Activated naive CD4-positive, alpha-beta T cell treated with anti-CD3 and anti-CD28 coated beads, Interleukin-2, amount 50 U/mL, for 72 hours (primary cell): Measurements from ENCODE around the gene TRIM13. TPM values are rescaled to one million over a fixed set of nuclear protein-coding genes. Genes with fewer than 3 reads are reported as not detected.
A peak's percentile ranks its signal among the peaks of the same experiment; 100 is the strongest.
"Not testable (repeated sequence)": the region's sequence is repeated elsewhere in the genome, so short reads cannot be mapped to it uniquely, and the experiment has no call there.

Experiments
- ATAC-seq, 2 donors: fragments of 150-1000 bp; cut with Tn5 transposase; 2 replicates each; pipeline ENCODE4 v1.10.0; 2021; ENCODE audit warnings: mild to moderate bottlenecking in 2 of 2, moderate library complexity in 2 of 2
- DNase-seq, 2 donors: peaks; one replicate each; pipeline ENCODE4 v3.0.0; 2021 to 2022; ENCODE audit warnings: low spot score in 2 of 2
- H3K27ac Mint-ChIP-seq, 2 donors: one replicate each; pipeline ENCODE4 v1.8.0; 2022; ENCODE audit warnings: mild to moderate bottlenecking in 2 of 2, mixed read lengths in 2 of 2
- H3K36me3 Mint-ChIP-seq, 2 donors: one replicate each; pipeline ENCODE4 v1.8.0; 2022; ENCODE audit warnings: mixed read lengths in 2 of 2
- H3K9me3 Mint-ChIP-seq, 2 donors: one replicate each; pipeline ENCODE4 v1.8.0; 2022; ENCODE audit warnings: mixed read lengths in 2 of 2
- total RNA-seq, 2 donors: library from RNA; stranded (reverse); gene quantifications; one replicate each; pipeline ENCODE4 v1.2.3, GENCODE V29; 2022

The TRIM13 gene
- 10 to 100 TPM; 12.2 to 20.7 TPM for total RNA-seq

DNA sequence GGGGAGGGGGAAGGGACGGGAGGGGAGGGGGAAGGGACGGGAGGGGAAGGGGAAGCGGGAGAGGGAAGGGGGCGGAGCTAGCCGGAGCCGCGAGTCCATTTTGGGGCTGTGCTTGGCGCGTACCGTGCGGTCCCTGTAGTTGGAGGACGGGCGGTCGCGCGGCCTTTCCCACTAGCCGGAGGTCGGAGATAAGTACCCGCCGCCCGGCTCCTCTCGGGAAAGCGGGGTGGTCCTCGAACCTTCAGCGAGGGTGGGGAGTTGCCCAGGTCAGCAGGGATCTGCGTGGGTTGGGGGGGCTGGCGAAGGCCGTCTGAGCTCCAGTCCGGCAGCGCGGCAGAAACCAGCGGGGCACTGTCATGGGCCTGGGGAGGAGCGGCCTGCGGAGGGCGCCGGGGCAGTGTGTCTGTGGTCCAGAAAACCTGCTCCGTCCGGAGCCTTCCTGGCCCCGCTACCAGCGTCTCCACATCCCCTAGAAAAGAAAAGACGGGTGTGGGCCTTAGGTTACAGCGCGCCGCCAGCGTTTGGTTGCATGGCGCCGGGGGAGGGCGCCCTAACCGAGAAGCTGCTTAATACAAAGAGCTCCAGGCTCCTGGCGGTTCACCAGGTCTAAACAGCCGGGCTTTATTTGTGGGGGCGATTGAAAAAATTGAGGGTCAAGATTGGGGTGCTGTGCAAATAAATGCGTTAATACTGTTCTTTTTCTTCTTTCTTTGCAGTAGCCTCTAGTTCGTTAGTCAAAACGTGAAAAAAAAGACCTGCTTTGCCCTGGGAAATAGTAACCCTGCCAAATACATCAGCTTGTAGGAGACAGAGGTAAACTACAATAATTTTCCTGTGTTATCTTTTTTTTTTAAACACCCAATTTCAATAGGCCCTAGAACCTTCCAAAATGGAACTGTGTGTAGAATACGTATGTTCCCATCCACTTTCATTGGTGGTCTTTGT, at the start of gene TRIM13:
TRIM13 (plus strand) TSS at position 92 of the 945 bp plus-strand sequence. CDS start 14,899 bp downstream, outside the sequence.
- no peaks in the 10 kb centered on the region for H3K9me3 Mint-ChIP-seq
- peak within 1 kb of the TSS; percentile 84 to 87 for H3K27ac Mint-ChIP-seq
- peak; percentile 81 to 84 for ATAC-seq
- peak; percentile 78 to 85 for DNase-seq
- peaks cover 17 to 20% of the 10 kb centered on the region in 2 donors for H3K36me3 Mint-ChIP-seq

- H3K36me3 Mint-ChIP-seq: peaks cover 4 to 13% of the 10 kb centered on the region in 2 donors
- H3K27ac Mint-ChIP-seq, H3K9me3 Mint-ChIP-seq, DNase-seq, ATAC-seq: not testable (repeated sequence)
Observed at GRCh38 chr13:49948777-49949270, 48.0 kb upstream of the TRIM13 start.

GRCh38 chr13:49951754-49952535, 44.9 kb upstream of the TRIM13 start:
- Mint-ChIP-seq H3K36me3 (peaks cover 4 to 15% of the 10 kb centered on the region in 2 donors), H3K9me3 (peaks cover 5 to 10% of the 10 kb centered on the region in 2 donors), H3K27ac (no peak overlapping the region)
- no peak for ATAC-seq
- no peak for DNase-seq

DNA sequence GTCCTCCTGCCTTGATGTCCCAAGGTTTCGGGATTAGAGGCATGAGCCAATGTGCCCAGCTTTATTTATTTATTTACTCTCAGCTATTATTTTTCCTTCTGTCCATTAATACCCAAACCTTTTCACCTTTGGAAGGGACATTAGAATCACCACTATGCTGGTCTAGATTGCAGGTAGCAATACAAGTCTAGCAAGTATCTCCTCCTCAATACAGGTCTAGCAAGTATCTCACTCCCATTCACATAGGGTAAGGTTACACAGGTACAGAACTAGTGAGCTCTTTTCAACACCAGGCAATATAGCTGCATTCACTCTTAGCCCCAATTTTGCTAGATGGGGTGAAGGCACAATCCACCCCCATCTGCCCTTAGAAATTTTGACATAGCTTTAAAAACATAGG, 43.3 kb upstream of the TRIM13 start:
- ATAC-seq (no peak), DNase-seq (no peak)
- Mint-ChIP-seq H3K36me3 (peaks cover 0 to 12% of the 10 kb centered on the region in 2 donors), H3K27ac (no peak overlapping the region), H3K9me3 (peaks cover 7 to 10% of the 10 kb centered on the region in 2 donors)

DNA sequence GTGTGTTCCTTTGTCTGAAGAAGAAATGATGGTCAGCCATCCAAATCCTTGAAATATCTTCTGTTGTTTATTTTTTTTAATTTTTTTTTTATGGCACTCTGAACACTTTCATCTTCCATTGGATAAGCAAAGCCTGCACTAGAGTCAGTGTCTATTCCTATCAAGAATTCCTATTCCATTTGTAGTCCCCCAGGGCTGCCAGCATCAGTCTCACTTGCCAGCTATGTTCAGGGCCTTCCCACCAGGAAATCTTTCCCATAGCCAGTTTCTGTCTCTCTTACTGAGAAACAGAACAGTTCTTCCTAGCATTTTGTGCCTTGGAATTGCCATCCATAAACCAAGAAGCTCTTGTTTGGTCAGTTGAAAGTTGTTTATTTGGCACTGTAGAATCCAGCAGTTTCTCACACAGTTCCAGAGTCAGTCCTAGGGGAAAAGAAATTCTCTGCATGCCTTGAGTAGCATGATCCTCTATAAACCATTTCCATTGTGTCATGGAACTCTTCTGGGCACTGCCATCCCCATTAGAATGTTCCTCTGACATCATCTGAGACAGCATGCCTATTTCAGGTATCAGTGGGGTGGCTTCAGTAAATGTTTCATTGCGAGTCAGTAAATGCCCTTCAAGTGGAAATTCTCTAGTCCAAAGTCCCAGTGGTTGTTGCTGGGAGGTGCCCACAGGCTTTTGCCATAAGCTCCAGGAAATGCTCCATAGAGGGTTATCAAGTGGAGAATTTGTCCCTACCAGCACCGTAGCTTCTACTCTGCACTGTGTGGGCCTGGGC, 42.0 kb upstream of the TRIM13 start:
- peaks cover 0 to 5% of the 10 kb centered on the region in 2 donors for H3K36me3 Mint-ChIP-seq

DNA sequence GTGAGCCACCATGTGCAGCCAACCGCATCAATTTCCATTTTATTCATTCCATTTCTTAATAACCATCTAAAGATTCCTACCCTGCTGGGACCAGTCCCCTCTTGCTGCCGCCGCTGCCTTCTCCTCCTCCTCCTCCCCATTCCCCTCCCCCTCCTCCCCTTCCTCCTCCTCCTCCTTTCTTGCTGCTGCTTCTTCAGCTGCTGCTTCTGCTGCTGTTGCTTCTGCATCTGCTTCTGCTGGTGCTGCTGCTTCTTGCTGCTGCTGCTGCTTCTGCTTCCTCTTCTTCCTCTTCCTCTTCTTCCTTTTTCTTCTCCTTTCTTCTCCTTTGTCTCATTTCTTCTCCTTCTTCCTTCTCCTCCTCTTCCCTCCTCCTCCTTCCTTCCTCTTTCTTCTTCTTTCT, 40.7 kb upstream of the TRIM13 start:
- H3K36me3 Mint-ChIP-seq: peaks cover 0 to 10% of the 10 kb centered on the region in 2 donors
- H3K27ac Mint-ChIP-seq: no peak overlapping the region
- DNase-seq (no peak), ATAC-seq (no peak)
- peaks cover 5 to 7% of the 10 kb centered on the region in 2 donors for H3K9me3 Mint-ChIP-seq

More for the DNA sequence above, 42.0 kb upstream of the TRIM13 start:
- ATAC-seq (no peak), DNase-seq (no peak)
- Mint-ChIP-seq H3K9me3 (peaks cover 0 to 7% of the 10 kb centered on the region in 2 donors), H3K27ac (no peak overlapping the region)

- Mint-ChIP-seq H3K36me3 (peaks cover 0 to 10% of the 10 kb centered on the region in 2 donors), H3K9me3 (peaks cover 5 to 14% of the 10 kb centered on the region in 2 donors), H3K27ac (no peak overlapping the region)
- DNase-seq (no peak), ATAC-seq (no peak)
Observed at GRCh38 chr13:49958321-49958720, 38.5 kb upstream of the TRIM13 start.

- no peak for DNase-seq
- Mint-ChIP-seq H3K27ac (no peak overlapping the region), H3K9me3 (peaks cover 5 to 25% of the 10 kb centered on the region in 2 donors)
Observed at GRCh38 chr13:49967456-49967855, 29.4 kb upstream of the TRIM13 start.

DNA sequence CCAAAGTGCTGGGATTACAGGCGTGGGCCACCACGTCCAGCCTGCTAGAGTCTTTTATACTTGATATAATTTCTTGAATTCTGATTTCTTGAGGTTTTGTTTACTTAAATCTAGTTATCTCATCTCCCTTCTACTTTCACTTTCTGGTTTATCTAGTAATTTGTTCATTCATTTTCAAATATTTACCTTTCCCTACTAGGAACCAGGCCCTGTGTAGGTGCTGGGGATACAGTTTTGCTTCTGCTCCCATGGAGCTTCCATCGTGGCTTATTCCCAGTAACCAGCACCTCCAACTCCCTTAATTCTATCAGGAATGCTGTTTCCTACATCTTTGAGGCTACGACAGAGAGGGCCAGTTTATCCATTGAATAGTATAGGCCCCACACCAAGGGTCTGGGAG, 24.1 kb upstream of the TRIM13 start:
- ATAC-seq: no peak
- no peaks in the 10 kb centered on the region for H3K36me3 Mint-ChIP-seq
- no peak for DNase-seq
- H3K27ac Mint-ChIP-seq: no peak overlapping the region
- no peaks in the 10 kb centered on the region for H3K9me3 Mint-ChIP-seq

More at GRCh38 chr13:49967456-49967855, 29.4 kb upstream of the TRIM13 start:
- no peaks in the 10 kb centered on the region for H3K36me3 Mint-ChIP-seq
- ATAC-seq: no peak

DNA sequence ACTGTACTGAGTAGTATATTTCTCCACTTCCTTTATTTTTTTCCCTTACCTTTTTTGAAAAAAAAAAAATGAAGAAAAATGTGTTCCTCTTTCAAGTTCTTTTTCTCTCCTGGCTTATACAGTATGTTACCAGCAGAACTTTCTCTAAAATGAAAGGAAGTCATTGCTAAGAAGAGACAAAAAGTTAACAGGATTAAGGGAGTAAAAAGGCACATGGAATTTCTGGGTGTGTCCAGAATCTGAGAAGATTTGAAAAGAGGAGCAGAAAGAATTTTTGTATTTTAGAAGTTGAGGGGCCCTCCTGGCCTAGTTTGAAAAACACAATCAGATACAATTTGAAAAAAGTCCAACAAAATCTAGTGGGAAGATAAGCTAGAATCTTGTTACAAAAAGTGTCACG, 21.0 kb upstream of the TRIM13 start:
- Mint-ChIP-seq H3K9me3 (no peaks in the 10 kb centered on the region), H3K27ac (no peak overlapping the region), H3K36me3 (no peaks in the 10 kb centered on the region)
- DNase-seq (no peak), ATAC-seq (no peak)

DNA sequence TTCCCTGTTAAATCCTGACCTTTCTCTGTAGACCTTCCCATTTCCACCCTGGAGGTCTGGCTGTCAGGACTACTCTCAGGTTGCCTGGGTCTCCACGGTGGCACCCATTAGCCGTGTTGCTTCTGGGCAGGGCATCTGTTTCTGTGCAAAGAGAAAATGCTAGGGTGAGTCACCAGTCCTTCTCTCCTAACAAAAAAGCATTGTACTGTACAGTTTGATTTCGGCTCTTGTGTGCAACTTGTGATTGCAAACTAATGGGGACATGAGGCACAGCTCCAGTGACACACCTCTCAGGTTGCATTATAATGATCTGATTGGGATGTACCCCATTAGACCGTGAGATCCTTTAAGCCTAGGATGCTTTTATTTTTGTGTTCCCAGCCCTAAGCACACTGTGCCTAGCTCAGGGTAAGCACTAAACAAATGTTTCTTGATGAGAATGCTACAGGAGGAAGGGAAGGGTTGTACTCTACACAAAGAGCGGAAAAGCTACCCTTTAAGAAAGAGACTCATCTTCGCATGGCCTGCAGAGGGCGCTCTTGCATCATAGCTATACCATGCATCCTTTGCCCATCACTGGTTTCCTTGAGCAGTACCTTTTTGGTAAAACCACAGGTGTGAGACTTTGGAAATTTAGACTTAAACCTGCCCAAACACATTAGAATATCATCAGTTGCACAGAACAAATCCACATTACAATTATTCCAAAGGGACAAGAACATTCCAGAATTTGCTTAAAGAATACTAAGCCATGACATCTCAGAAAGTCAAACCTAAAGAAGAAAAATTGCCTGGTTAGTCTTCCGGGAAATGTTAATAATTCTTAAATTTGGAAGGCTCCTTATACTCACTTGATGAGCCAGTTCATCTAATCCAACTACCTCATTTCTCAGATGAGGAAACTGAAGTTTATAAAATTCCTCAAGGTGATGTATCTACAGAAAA, 20.3 kb upstream of the TRIM13 start:
- H3K36me3 Mint-ChIP-seq: no peaks in the 10 kb centered on the region
- peaks cover 0 to 2% of the 10 kb centered on the region in 2 donors for H3K9me3 Mint-ChIP-seq
- DNase-seq (peak; percentile 60 to 68), ATAC-seq (peak; percentile 77 to 83)
- H3K27ac Mint-ChIP-seq: peak overlapping the region in 1 of 2 donors; percentile 37

DNA sequence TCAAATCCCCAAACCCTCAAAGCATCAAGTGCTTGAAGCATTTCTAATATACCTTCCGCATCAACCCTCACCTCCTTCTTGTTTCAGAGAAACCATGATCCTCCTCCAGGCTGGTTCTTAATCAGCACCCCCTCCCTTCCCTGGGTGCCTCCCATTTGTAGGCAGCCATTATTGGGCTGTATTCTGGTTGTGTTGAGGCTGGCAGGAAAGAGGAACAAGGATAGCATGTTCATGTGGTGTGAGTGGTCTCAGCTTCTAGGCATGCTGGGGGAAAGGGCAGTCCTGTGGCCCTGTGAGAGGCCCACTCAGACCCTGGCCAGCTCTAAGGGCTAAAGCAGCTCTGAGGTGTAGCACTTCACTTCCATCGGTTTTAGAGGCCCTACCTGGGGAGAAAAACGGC, 18.9 kb upstream of the TRIM13 start:
- Mint-ChIP-seq H3K27ac (no peak overlapping the region), H3K9me3 (peaks cover 0 to 4% of the 10 kb centered on the region in 2 donors), H3K36me3 (no peaks in the 10 kb centered on the region)

GRCh38 chr13:49980266-49980665, 16.6 kb upstream of the TRIM13 start:
- ATAC-seq (no peak), DNase-seq (no peak)
- H3K36me3 Mint-ChIP-seq: no peaks in the 10 kb centered on the region

More for the DNA sequence above, 18.9 kb upstream of the TRIM13 start:
- DNase-seq: no peak
- no peak for ATAC-seq

GRCh38 chr13:49985129-49985528, 11.7 kb upstream of the TRIM13 start:
- DNase-seq (no peak), ATAC-seq (no peak)
- no peak overlapping the region for H3K27ac Mint-ChIP-seq
- no peaks in the 10 kb centered on the region for H3K36me3 Mint-ChIP-seq
- peaks cover 0 to 4% of the 10 kb centered on the region in 2 donors for H3K9me3 Mint-ChIP-seq

More at GRCh38 chr13:49980266-49980665, 16.6 kb upstream of the TRIM13 start:
- Mint-ChIP-seq H3K27ac (no peak overlapping the region), H3K9me3 (peaks cover 0 to 4% of the 10 kb centered on the region in 2 donors)

DNA sequence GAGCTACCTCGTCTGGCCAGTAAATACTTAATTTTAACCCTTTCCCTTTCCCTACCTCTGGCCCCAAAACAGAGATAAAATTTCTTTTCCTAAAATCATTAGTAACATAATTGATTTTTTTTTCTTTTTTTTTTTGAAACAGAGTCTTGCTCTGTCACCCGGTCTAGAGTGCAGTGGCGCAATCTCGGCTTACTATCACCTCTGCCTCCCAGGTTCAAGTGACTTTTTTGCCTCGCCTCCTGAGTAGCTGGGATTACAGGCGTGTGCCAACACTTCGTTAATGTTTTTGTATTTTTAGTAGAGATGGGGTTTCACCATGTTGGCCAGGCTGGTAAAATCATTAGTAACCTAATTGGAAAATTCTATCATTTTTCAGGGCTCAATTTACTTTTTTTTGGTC, 10.4 kb upstream of the TRIM13 start:
- Mint-ChIP-seq H3K9me3 (peaks cover 0 to 4% of the 10 kb centered on the region in 2 donors), H3K27ac (no peak overlapping the region), H3K36me3 (no peaks in the 10 kb centered on the region)
- ATAC-seq (no peak), DNase-seq (no peak)
